GM12878 (cell line): ENCODE measurements around the gene SPINT1. TPM values are rescaled to one million over a fixed set of nuclear protein-coding genes. Genes with fewer than 3 reads are reported as not detected.
"Not testable (repeated sequence)": the region's sequence is repeated elsewhere in the genome, so short reads cannot be mapped to it uniquely, and the experiment has no call there.

Experiments used
- ATAC-seq: fragments of 200-7000 bp; cut with Tn5 transposase; 3 replicates; pipeline ENCODE4 v1.9.1; 2020; ENCODE audit warnings: mild to moderate bottlenecking, moderate library complexity
- BruUV-seq: library from RNA; stranded (reverse); fragments of 400-500 nt; replicated peaks from 2 replicates; lab custom pipeline; 2021; lab: Mats Ljungman, UMichigan
- CTCF ChIA-PET: fragments of 300-600 bp; sonication (Branson Sonifier 250); formaldehyde crosslinking; extraction: SDS; loops from one replicate; lab custom pipeline; 2021; ENCODE audit warnings: inconsistent platforms; lab: Yijun Ruan, JAX
- POLR2A ChIA-PET: fragments of 350-600 bp; formaldehyde crosslinking; extraction: SDS; loops from one replicate; lab custom pipeline; 2021; ENCODE audit warnings: inconsistent platforms; lab: Charles Lee
- RAD21 ChIA-PET: fragments of 300-600 bp; sonication (Branson Sonifier 250); formaldehyde crosslinking; loops from one replicate; lab custom pipeline; 2023; ENCODE audit warnings: antibody characterized with exemption; ENCODE audit not compliant: unreplicated experiment; lab: Charles Lee
- SMC1A ChIA-PET: fragments of 300-600 bp; sonication (Branson Sonifier 250); formaldehyde crosslinking; loops from one replicate; lab custom pipeline; 2023; ENCODE audit not compliant: unreplicated experiment, uncharacterized antibody; lab: Charles Lee
- DNase-seq: peaks from one replicate; pipeline ENCODE4 v3.0.0-alpha.2; 2011; ENCODE audit warnings: low read depth, low spot score
- FAIRE-seq: peaks from 3 replicates; lab custom pipeline; 2011; peaks lifted over from hg19 to GRCh38; lab: Jason Lieb, UNC
- H2AFZ ChIP-seq: 2 replicates; pipeline ENCODE4 v1.6.0; 2011; ENCODE audit warnings: low read depth, low read length, control low read depth; ENCODE audit not compliant: control insufficient read depth
- H3K27ac ChIP-seq: 2 replicates; pipeline ENCODE4 v1.5.1; 2011; ENCODE audit warnings: control low read depth; ENCODE audit not compliant: control insufficient read depth, insufficient read depth
- H3K27me3 ChIP-seq, 2 experiments: replicated peaks in 1 of 2; 2 replicates each; pipeline versions ENCODE4 v1.6.0 to v1.6.1; 2011; ENCODE audit warnings: low read length in 1 of 2; ENCODE audit not compliant: control insufficient read depth in 2 of 2, insufficient read depth in 2 of 2
- H3K36me3 ChIP-seq, 2 experiments: 2 replicates each; pipeline ENCODE4 v1.5.1; 2011; ENCODE audit warnings: low read length in 1 of 2; ENCODE audit not compliant: control insufficient read depth in 2 of 2, insufficient read depth in 2 of 2
- H3K4me1 ChIP-seq: 2 replicates; pipeline ENCODE4 v1.6.1; 2011; ENCODE audit warnings: mild to moderate bottlenecking, low read length, moderate library complexity, mixed read lengths; ENCODE audit not compliant: control insufficient read depth, insufficient read depth
- H3K4me2 ChIP-seq: 2 replicates; pipeline ENCODE4 v1.6.0; 2011; ENCODE audit warnings: control low read depth; ENCODE audit not compliant: control insufficient read depth, insufficient read depth
- H3K4me3 ChIP-seq: fragments of 200-600 bp; sonication (generic); 2 replicates; pipeline ENCODE4 v1.5.1; 2016
- H3K79me2 ChIP-seq: 2 replicates; pipeline ENCODE4 v1.6.0; 2011; ENCODE audit warnings: low read length; ENCODE audit not compliant: control insufficient read depth, insufficient read depth
- H3K9ac ChIP-seq: 2 replicates; pipeline ENCODE4 v1.8.0; 2011; ENCODE audit warnings: low read length, control low read depth, mixed read lengths; ENCODE audit not compliant: control insufficient read depth, insufficient read depth
- H3K9me3 ChIP-seq: replicated peaks from 3 replicates; pipeline ENCODE4 v1.5.1; 2011; ENCODE audit warnings: mild to moderate bottlenecking, low read length; ENCODE audit not compliant: control insufficient read depth, insufficient read depth
- H4K20me1 ChIP-seq: 2 replicates; pipeline ENCODE4 v1.6.0; 2011; ENCODE audit not compliant: control insufficient read depth, insufficient read depth
- WGBS: methylation state at CpG from one replicate; pipeline ENCODE4 v1.1.6; 2016; ENCODE audit warnings: low lambda C conversion rate; ENCODE audit not compliant: insufficient replicate concordance, insufficient coverage; ENCODE audit errors: missing lambda C conversion rate; 5-methylcytosine and 5-hydroxymethylcytosine counted together
- in situ Hi-C: fragments of 300-500 bp; cut with MboI; formaldehyde crosslinking; loops from 9 replicates; pipeline ENCODE4 v1.14.3; 2018; ENCODE audit warnings: mixed read lengths
- intact Hi-C: fragments of 100-400 bp; cut with micrococcal nuclease; formaldehyde crosslinking; loops from one replicate; pipeline ENCODE4 v1.14.2; 2022; ENCODE audit not compliant: unreplicated experiment
- polyA plus RNA-seq, 11 experiments: library from polyadenylated mRNA; depleted of rRNA in 4 of 11; unstranded in 6 of 11; stranded (reverse) in 5 of 11; fragments of >200 nt; fragmentation: Nextera tagmentation in 4 of 11; fragmentation: Illumina TruSeq in 1 of 11; extraction: Ambion mirVana in 4 of 11; extraction: Trizol in 1 of 11; gene quantifications; 1 replicate in 1 of 11; 2 replicates in 10 of 11; pipeline versions ENCODE4 v1.2.1 to v1.2.3, GENCODE V29; 2011 to 2016; ENCODE audit warnings: inconsistent platforms in 2 of 11, missing spikeins in 2 of 11, low read depth in 1 of 11
- total RNA-seq, 4 experiments: library from RNA; depleted of rRNA in 3 of 4; stranded (reverse); fragments of >200 nt in 3 of 4; fragmentation: Illumina TruSeq in 1 of 4; extraction: Trizol in 1 of 4; gene quantifications; 2 replicates each; pipeline versions ENCODE4 v1.2.1 to v1.2.3, GENCODE V29; 2013 to 2021
- TF ChIP-seq, protein P1 (sequence below): fragments of 450-650 bp; formaldehyde crosslinking; IDR thresholded peaks from 2 replicates; pipeline ENCODE4 v1.5.0; 2022; ENCODE audit warnings: mild to moderate bottlenecking, missing genetic modification characterization

SPINT1 gene
- total and polyA plus RNA-seq, 10 of the 15 experiments (the other 5 are each of a cell fraction or from before 2014, with no cell fraction given): 3.5 to 28.6 (median 10.2) TPM

DNA sequence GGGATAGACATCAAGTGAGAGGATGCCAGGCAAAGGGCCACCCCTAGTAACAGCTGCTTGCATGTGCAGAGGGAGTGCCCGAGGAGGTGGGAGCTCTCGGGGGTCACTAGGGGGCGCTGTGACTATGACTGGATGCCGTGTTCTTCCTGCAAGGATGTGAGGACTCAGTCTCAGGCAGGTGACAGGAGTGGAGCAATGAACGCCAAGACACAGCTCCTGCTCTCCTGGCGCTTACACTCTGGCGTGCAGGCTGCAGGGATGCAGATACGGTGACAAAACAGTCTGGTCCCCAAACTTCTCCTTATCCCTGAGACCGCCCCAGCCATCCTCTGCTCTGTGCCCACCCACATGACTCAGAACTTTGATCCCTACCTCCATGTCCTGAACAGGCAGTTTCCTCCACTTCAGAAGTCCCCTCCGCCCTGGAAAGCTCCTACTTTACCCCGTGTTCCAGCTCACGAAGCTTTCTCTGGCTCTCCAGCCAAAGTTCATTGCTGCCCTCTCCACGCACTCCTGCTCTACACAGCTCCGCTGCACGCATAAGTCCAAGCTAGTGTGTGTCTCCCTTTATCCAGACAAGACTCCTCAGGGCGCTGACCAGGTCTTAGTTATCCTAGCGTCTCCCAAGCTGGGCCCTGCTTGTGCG, 15.5 kb downstream of the SPINT1 start (continued):
- TF ChIP-seq, protein P1, sequence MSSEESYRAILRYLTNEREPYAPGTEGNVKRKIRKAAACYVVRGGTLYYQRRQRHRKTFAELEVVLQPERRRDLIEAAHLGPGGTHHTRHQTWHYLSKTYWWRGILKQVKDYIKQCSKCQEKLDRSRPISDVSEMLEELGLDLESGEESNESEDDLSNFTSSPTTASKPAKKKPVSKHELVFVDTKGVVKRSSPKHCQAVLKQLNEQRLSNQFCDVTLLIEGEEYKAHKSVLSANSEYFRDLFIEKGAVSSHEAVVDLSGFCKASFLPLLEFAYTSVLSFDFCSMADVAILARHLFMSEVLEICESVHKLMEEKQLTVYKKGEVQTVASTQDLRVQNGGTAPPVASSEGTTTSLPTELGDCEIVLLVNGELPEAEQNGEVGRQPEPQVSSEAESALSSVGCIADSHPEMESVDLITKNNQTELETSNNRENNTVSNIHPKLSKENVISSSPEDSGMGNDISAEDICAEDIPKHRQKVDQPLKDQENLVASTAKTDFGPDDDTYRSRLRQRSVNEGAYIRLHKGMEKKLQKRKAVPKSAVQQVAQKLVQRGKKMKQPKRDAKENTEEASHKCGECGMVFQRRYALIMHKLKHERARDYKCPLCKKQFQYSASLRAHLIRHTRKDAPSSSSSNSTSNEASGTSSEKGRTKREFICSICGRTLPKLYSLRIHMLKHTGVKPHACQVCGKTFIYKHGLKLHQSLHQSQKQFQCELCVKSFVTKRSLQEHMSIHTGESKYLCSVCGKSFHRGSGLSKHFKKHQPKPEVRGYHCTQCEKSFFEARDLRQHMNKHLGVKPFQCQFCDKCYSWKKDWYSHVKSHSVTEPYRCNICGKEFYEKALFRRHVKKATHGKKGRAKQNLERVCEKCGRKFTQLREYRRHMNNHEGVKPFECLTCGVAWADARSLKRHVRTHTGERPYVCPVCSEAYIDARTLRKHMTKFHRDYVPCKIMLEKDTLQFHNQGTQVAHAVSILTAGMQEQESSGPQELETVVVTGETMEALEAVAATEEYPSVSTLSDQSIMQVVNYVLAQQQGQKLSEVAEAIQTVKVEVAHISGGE: no peak

GRCh38 chr15:40861147-40861546, 17.3 kb downstream of the SPINT1 start:
- ChIA-PET POLR2A (interaction anchor here (0.7 to 1.7 kb wide), 4 partner anchors 20 to 235 kb away, joined by 4 to 8 read pairs (median 6); no protein-coding TSS in a partner anchor), SMC1A (interaction anchor here (1.0 to 8.5 kb wide), 5 partner anchors 9 to 49 kb away, joined by 3 to 290 read pairs (median 5); partner anchors contain the start of genes RHOV and VPS18), CTCF (interaction anchor here (0.9 to 7.5 kb wide), 4 partner anchors 14 to 247 kb away, joined by 3 to 140 read pairs (median 4); partner anchors contain the start of gene SPINT1)
- H3K27ac ChIP-seq, H3K27me3 ChIP-seq, H2AFZ ChIP-seq, ATAC-seq, DNase-seq, H3K36me3 ChIP-seq, in situ Hi-C loops, H3K4me1 ChIP-seq, BruUV-seq, H3K9me3 ChIP-seq, H3K4me2 ChIP-seq, H3K4me3 ChIP-seq, FAIRE-seq, RAD21 ChIA-PET, intact Hi-C loops, H4K20me1 ChIP-seq, H3K79me2 ChIP-seq, H3K9ac ChIP-seq: not testable (repeated sequence)
- WGBS: 53% methylated on average over 4 of the region's 4 CpGs
